ENCODE data around the gene CX3CL1. TPM values are rescaled to one million over a fixed set of nuclear protein-coding genes. Genes with fewer than 3 reads are reported as not detected.

The CX3CL1 gene
- total and polyA plus RNA-seq, 5 donors = 8.2 to 22.9 (median 11.6) TPM

DNA sequence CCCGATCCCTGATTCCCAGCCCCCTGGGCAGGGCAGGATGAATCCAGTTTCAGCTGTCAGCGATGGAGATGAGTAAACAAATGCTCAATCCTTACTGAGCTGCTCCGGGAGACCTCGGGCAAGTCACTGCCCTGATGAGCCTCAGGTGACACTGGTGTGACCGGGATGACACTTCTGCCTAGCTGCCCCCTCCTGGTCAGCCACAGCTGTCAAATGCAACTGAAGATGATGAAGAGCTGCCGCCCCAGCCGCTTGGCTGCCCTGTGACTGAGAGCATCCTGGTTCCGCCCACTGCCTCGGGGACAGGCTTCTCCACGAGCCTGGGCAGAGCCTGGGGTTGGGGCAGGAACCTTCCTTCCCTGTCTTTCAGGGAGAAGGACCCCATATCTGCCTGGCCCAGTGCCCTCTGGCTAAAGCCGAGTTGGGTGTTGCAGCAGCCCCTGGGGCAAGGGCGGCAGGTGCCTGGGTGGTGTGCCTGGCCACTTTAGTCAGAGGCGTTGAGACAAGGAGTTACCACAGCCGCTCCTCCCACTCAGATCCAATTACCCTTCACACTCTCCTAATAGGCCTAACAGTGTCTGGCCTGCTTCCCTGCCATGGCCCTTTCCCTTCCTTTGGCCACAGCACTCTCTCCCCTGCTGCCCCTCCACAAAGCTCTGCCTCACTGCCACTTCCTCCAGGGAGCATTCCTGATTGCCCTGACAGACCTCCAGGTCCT, 37.7 kb downstream of the CX3CL1 start:
- intact Hi-C loops (cut with DNase I) = loop anchor here (10.0 kb wide), 1 partner anchor 325 kb away; no protein-coding TSS in a partner anchor
- H3K9me3 ChIP-seq (ENCODE audit: control insufficient read depth, low read length) = no peaks in the 10 kb centered on the region
- H3K4me1 ChIP-seq (ENCODE audit: control insufficient read depth, insufficient read depth, low read length) = no peaks in the 10 kb centered on the region
- ATAC-seq (peak in 1 of 2 donors; percentile 20), DNase-seq (peak in 1 of 3 donors; percentile 61)
- no peak overlapping the region for H3K4me3 ChIP-seq (ENCODE audit: low read length)
- no peaks in the 10 kb centered on the region for H3K27me3 ChIP-seq (ENCODE audit: control insufficient read depth, insufficient read depth)
- peak overlapping the region; percentile 59 for H3K27ac ChIP-seq (ENCODE audit: low read length)
- 58% methylated on average over 14 of the region's 14 CpGs for WGBS

DNA sequence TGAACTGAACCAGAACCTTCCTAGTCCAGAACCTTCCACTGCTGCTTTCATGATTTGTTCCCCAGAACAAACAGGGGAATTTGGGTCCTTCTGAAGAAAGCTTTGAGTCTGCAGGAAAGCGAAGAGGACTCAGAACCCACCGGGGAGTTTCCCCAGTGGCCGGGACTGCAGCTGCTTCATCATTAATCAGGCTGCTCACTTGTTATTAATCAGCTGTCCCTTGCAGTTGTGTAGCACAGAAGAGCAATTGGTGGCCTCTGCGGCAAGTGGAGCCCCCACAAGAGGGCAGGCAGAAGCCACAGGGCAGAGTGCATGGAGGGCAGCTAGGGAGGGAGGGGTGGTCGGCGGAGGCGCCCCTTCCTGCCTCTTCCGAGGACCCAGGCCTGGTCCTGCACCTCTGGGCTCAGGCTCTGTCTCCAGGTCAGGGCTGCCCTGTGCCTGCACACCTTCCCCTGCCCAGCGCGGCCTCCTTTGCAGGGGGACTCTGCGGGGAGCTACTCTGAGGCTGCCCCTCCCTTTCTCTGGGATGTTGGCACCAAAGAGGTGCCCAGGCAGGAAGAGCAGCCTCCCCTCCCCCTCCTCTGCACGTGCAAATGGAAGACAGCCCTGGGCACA, 39.2 kb downstream of the CX3CL1 start:
- DNase-seq (no peak), ATAC-seq (no peak)
- Histone ChIP-seq H3K27ac (ENCODE audit: low read length) (no peak overlapping the region), H3K27me3 (ENCODE audit: control insufficient read depth, insufficient read depth) (no peaks in the 10 kb centered on the region), H3K9me3 (ENCODE audit: control insufficient read depth, low read length) (no peaks in the 10 kb centered on the region), H3K4me1 (ENCODE audit: control insufficient read depth, insufficient read depth, low read length) (no peaks in the 10 kb centered on the region), H3K4me3 (ENCODE audit: low read length) (no peak overlapping the region)
- WGBS = 66% methylated on average over 12 of the region's 12 CpGs
- intact Hi-C loops (cut with DNase I) = loop anchor here (10.0 kb wide), 1 partner anchor 327 kb away; no protein-coding TSS in a partner anchor

DNA sequence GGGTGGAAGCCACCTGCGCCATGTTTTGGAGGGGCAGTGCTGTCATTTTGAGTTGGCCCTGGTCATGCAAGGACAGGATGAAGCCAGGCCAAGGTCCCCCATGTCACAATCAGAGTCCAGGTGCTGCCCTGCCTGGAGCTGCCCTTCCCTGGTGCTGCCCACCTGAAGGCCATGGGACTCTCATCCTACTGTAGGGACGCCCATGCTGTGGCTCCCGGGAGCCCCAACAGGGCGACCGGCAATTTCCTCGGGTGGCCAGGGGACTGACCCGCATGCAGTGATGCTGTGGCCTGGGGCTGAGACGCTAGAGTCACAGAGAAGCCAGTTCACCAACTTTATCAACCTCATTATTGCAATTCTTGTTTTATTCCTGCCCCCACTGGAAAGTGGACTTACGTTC, 40.3 kb downstream of the CX3CL1 start:
- ATAC-seq = no peak
- intact Hi-C loops (cut with DNase I) = loop anchor here (10.0 kb wide), 1 partner anchor 328 kb away; no protein-coding TSS in a partner anchor
- no peaks in the 10 kb centered on the region for H3K4me1 ChIP-seq (ENCODE audit: control insufficient read depth, insufficient read depth, low read length)
- no peaks in the 10 kb centered on the region for H3K9me3 ChIP-seq (ENCODE audit: control insufficient read depth, low read length)
- no peak overlapping the region for H3K27ac ChIP-seq (ENCODE audit: low read length)
- WGBS = 92% methylated on average over 9 of the region's 9 CpGs
- no peak overlapping the region for H3K4me3 ChIP-seq (ENCODE audit: low read length)
- no peak for DNase-seq
- no peaks in the 10 kb centered on the region for H3K27me3 ChIP-seq (ENCODE audit: control insufficient read depth, insufficient read depth)

DNA sequence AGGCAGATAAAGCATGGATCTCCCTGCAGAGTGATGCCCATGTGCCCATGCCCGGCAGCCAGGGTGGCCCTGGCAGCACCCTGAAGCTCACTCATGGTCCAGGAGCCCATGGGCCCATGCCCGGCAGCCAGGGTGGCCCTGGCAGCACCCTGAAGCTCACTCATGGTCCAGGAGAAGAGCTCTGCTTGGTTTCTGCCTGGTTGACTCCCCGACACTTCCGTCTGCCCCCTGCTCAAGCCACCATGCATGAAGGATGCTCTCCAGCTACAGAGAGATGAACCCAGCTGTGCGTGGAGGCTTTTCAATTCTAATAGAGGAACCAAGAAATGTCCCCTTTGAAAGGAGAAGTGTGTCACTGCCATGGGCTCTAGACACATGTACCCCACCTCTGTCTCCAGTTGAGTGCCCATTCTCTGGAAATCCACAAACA, 41.0 kb downstream of the CX3CL1 start:
- DNase-seq (no peak), ATAC-seq (no peak)
- no peaks in the 10 kb centered on the region for H3K27me3 ChIP-seq (ENCODE audit: control insufficient read depth, insufficient read depth)
- H3K4me3 ChIP-seq (ENCODE audit: low read length) = no peak overlapping the region
- H3K9me3 ChIP-seq (ENCODE audit: control insufficient read depth, low read length) = no peaks in the 10 kb centered on the region
- WGBS = 86% methylated on average over 5 of the region's 5 CpGs
- intact Hi-C loops (cut with DNase I) = loop anchor here (10.0 kb wide), 1 partner anchor 329 kb away; no protein-coding TSS in a partner anchor
- H3K27ac ChIP-seq (ENCODE audit: low read length) = no peak overlapping the region
- H3K4me1 ChIP-seq (ENCODE audit: control insufficient read depth, insufficient read depth, low read length) = no peaks in the 10 kb centered on the region

DNA sequence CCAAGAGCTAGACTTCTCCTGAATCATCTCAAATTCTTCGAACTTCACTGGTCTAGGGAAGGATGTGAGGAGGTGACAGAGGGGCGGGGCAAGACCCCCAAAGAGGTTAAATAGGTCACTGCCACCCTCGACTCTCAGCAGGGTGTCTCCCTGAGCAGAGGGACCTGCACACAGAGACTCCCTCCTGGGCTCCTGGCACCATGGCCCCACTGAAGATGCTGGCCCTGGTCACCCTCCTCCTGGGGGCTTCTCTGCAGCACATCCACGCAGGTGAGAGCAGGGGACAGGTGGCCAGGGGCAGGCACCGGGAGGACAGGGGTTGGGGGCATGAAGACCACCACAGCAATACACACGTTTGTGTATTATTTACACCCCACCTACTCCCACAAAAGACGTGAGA, 41.4 kb downstream of the CX3CL1 start:
- Histone ChIP-seq H3K27me3 (ENCODE audit: control insufficient read depth, insufficient read depth) (no peaks in the 10 kb centered on the region), H3K27ac (ENCODE audit: low read length) (no peak overlapping the region), H3K4me1 (ENCODE audit: control insufficient read depth, insufficient read depth, low read length) (no peaks in the 10 kb centered on the region), H3K4me3 (ENCODE audit: low read length) (no peak overlapping the region), H3K9me3 (ENCODE audit: control insufficient read depth, low read length) (no peaks in the 10 kb centered on the region)
- no peak for DNase-seq
- 77% methylated on average over 7 of the region's 7 CpGs for WGBS
- no peak for ATAC-seq
- intact Hi-C loops (cut with DNase I) = loop anchor here (10.0 kb wide), 1 partner anchor 329 kb away; no protein-coding TSS in a partner anchor

DNA sequence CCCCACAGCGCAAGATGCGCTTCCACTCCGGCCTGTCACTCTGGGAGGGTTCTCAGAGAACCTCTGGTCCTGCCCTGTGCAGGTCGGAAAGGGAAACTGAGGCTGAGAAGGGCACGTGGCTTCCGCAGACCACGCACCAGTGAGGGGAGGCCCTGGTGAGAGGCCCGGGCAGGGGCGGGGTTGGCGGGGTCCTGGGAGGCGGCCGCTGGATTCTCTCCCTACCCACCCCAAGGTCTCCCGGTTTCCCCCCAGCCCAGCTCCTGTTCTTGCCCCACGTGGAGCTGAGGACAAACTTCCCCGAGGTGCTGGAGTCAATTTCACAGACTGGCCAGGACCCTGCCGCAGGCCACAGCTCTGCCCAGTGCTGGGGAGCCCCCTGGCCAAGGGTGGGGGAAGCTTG, 43.8 kb downstream of the CX3CL1 start:
- no peaks in the 10 kb centered on the region for H3K9me3 ChIP-seq (ENCODE audit: control insufficient read depth, low read length)
- H3K27me3 ChIP-seq (ENCODE audit: control insufficient read depth, insufficient read depth) = no peaks in the 10 kb centered on the region
- no peaks in the 10 kb centered on the region for H3K4me1 ChIP-seq (ENCODE audit: control insufficient read depth, insufficient read depth, low read length)
- intact Hi-C loops (cut with DNase I) = loop anchor here (2.0 to 10.0 kb wide), 3 partner anchors 114 to 331 kb away; no protein-coding TSS in a partner anchor
- H3K4me3 ChIP-seq (ENCODE audit: low read length) = no peak overlapping the region
- ATAC-seq = peak; percentile 2 to 16
- 83% methylated on average over 16 of the region's 16 CpGs for WGBS
- peak in 1 of 3 donors; percentile 47 for DNase-seq
- no peak overlapping the region for H3K27ac ChIP-seq (ENCODE audit: low read length)

DNA sequence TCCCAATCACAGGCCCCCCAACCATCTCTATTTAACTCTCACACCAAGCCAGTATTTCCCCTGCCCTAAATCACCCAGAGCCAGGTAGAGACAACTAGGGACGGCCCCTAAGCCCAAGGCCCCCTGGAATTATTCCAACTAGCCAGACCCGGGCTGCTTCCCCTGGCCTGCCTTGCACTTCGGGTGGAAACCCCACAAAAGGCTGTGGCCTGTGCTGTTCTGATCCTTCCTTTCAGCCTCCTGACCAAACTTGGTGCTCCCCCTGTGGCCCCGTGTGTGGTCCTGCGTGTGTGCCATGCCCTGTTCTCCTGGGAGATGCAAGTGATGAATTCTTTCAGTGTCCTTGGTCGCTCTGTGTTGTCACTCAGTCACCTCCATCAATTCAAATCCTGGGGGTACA, 47.2 kb downstream of the CX3CL1 start:
- WGBS = 73% methylated on average over 6 of the region's 6 CpGs
- Histone ChIP-seq H3K9me3 (ENCODE audit: control insufficient read depth, low read length) (no peaks in the 10 kb centered on the region), H3K27ac (ENCODE audit: low read length) (no peak overlapping the region), H3K4me3 (ENCODE audit: low read length) (no peak overlapping the region), H3K27me3 (ENCODE audit: control insufficient read depth, insufficient read depth) (no peaks in the 10 kb centered on the region), H3K4me1 (ENCODE audit: control insufficient read depth, insufficient read depth, low read length) (no peaks in the 10 kb centered on the region)
- ATAC-seq (no peak), DNase-seq (no peak)
- intact Hi-C loops (cut with DNase I) = loop anchor here (5.0 to 10.0 kb wide), 2 partner anchors 117 to 335 kb away; no protein-coding TSS in a partner anchor

DNA sequence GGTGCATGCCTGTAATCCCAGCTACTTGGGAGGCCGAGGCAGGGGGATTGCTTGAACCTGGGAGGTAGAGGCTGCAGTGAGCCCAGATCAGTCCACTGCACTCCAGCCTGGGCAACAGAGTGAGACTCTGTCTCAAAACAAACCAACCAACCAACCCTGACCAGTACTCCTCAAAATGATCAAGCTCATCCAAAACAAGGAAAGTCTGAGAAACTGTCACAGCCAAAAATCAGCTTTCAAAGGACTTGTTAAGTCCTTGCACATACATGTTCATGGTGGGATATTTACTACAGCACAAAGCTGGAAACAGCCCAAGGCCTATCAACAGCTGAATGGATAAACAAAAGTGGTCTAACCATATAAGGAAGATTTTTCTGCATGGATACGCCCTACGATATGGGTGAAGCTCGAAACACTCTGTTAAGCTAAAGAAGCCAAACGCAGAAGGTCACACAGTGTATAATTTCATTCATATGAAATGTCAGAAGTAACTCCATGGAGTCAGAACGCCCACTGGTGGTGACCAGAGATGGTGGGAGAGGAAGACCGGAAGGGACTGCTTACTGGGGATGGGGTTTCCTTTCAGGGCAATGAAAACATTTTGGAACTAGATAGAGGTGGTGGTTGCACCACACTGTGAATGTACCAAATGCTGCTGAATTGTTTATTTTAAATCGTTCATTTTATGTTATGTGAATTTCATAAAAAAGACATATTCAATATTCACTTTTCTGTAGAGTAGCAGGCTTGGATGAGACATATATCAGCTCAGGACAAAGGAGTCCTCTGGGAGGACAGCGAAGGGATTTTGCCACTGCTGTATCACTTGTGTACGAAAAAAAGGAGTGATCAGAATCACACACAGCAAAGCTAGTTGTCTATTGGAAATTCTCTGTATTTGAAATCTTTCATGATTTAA, 50.0 kb downstream of the CX3CL1 start:
- H3K27me3 ChIP-seq (ENCODE audit: control insufficient read depth, insufficient read depth) = no peaks in the 10 kb centered on the region
- intact Hi-C loops (cut with DNase I) = loop anchor here in 1 of 4 donors (10.0 kb wide), 1 partner anchor 93 kb away; no protein-coding TSS in a partner anchor
- no peak overlapping the region for H3K27ac ChIP-seq (ENCODE audit: low read length)
- peak; percentile 60 to 76 for ATAC-seq
- peaks cover 4% of the 10 kb centered on the region for H3K4me1 ChIP-seq (ENCODE audit: control insufficient read depth, insufficient read depth, low read length)
- H3K4me3 ChIP-seq (ENCODE audit: low read length) = no peak overlapping the region
- WGBS = 35% methylated on average over 10 of the region's 10 CpGs
- peak; percentile 64 to 74 (median 72) for DNase-seq
- H3K9me3 ChIP-seq (ENCODE audit: control insufficient read depth, low read length) = no peaks in the 10 kb centered on the region

DNA sequence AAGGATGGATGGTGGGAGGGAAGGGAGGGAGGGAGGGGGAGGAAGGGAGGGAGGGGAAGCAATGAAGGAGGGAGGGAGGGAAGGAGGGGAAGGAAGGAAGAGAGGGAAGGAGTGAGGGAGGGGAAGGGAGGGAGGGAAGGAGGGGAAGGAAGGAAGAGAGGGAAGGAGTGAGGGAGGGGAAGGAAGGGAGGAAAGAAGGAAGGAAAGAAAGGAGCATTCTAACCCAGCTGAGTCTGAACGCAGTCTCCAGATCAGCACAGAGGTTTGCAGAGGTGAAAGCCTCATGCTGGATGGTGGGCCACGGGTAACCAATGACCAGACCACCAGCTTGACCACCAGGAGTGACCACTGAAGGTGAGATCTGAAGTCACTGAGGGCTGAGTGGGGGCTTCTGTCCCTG, 50.9 kb downstream of the CX3CL1 start:
- peaks cover 4% of the 10 kb centered on the region for H3K4me1 ChIP-seq (ENCODE audit: control insufficient read depth, insufficient read depth, low read length)
- 76% methylated on average over 2 of the region's 2 CpGs for WGBS
- H3K9me3 ChIP-seq (ENCODE audit: control insufficient read depth, low read length) = no peaks in the 10 kb centered on the region
- no peak overlapping the region for H3K4me3 ChIP-seq (ENCODE audit: low read length)
- DNase-seq (no peak), ATAC-seq (no peak)
- intact Hi-C loops (cut with DNase I) = loop anchor here in 1 of 4 donors (10.0 kb wide), 1 partner anchor 92 kb away; no protein-coding TSS in a partner anchor
- H3K27ac ChIP-seq (ENCODE audit: low read length) = no peak overlapping the region
- H3K27me3 ChIP-seq (ENCODE audit: control insufficient read depth, insufficient read depth) = no peaks in the 10 kb centered on the region

DNA sequence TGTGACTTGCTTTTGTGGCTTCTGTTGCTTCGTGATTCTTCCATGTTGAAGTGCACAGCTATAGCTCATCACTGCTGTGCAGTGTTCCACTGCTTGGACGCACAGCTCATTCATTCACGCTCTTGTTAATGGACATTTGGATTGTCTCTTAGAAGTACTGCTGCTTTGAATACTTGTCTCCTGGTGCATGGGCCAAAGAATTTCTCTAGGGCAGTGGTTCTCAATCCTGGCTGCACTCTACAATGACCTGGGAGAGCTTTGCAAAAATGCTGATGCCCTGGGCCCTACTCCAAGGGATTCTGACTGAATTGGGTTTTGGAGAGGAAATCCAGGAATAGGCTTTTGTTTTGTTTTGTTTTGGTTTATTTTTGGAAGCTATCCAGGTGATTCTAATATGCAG, 52.3 kb downstream of the CX3CL1 start:
- H3K9me3 ChIP-seq (ENCODE audit: control insufficient read depth, low read length) = no peaks in the 10 kb centered on the region
- ATAC-seq (peak; percentile 22 to 38), DNase-seq (no peak)
- no peak overlapping the region for H3K4me3 ChIP-seq (ENCODE audit: low read length)
- intact Hi-C loops (cut with DNase I) = loop anchor here in 1 of 4 donors (10.0 kb wide), 1 partner anchor 90 kb away; no protein-coding TSS in a partner anchor
- peaks cover 4% of the 10 kb centered on the region for H3K4me1 ChIP-seq (ENCODE audit: control insufficient read depth, insufficient read depth, low read length)
- 48% methylated on average over 3 of the region's 3 CpGs for WGBS
- H3K27me3 ChIP-seq (ENCODE audit: control insufficient read depth, insufficient read depth) = no peaks in the 10 kb centered on the region
- peak overlapping the region; percentile 32 for H3K27ac ChIP-seq (ENCODE audit: low read length)

Measured in right cardiac atrium (tissue), 5 donors.